CD8-positive, alpha-beta memory T cell (primary cell): ENCODE measurements around the gene RPL31. TPM values are rescaled to one million over a fixed set of nuclear protein-coding genes. Genes with fewer than 3 reads are reported as not detected.

ENCODE experiments used
- CTCF ChIA-PET: fragments of 350-600 bp; sonication (Branson Sonifier 250); formaldehyde crosslinking; loops from one replicate; lab custom pipeline; 2021; ENCODE audit warnings: antibody characterized with exemption; lab: Charles Lee
- POLR2A ChIA-PET: fragments of 350-600 bp; sonication (Branson Sonifier 250); formaldehyde crosslinking; loops from one replicate; lab custom pipeline; 2021; ENCODE audit warnings: antibody characterized with exemption; lab: Charles Lee
- DNase-seq, 5 donors: peaks; one replicate each; pipeline versions ENCODE4 v3.0.0 to v3.0.0-alpha.2; 2020 to 2022; ENCODE audit warnings: mixed read lengths in 1 of 5
- H3K27ac ChIP-seq: one replicate; pipeline ENCODE4 v1.7.0; 2013; ENCODE audit warnings: low read depth, mild to moderate bottlenecking, low read length, moderate library complexity
- H3K27me3 ChIP-seq: 2 replicates; pipeline ENCODE4 v1.7.0; 2013; ENCODE audit warnings: low read length, mild to moderate bottlenecking; ENCODE audit not compliant: insufficient read depth, poor library complexity, severe bottlenecking
- H3K36me3 ChIP-seq: 2 replicates; pipeline ENCODE4 v1.7.0; 2013; ENCODE audit warnings: mild to moderate bottlenecking, low read length, moderate library complexity; ENCODE audit not compliant: insufficient read depth
- H3K4me1 ChIP-seq: 2 replicates; pipeline ENCODE4 v1.7.0; 2013; ENCODE audit warnings: mild to moderate bottlenecking, low read length, moderate library complexity; ENCODE audit not compliant: insufficient read depth
- H3K4me3 ChIP-seq: 2 replicates; pipeline ENCODE4 v1.7.0; 2013; ENCODE audit warnings: mild to moderate bottlenecking, low read length
- H3K9me3 ChIP-seq: 2 replicates; pipeline ENCODE4 v1.7.0; 2013; ENCODE audit warnings: mild to moderate bottlenecking, low read length
- H3K27ac Mint-ChIP-seq, 8 donors: one replicate each; pipeline ENCODE4 v1.8.0; 2020 to 2021; ENCODE audit warnings: mixed read lengths in 8 of 8, mild to moderate bottlenecking in 6 of 8, inconsistent platforms in 3 of 8, moderate library complexity in 3 of 8
- H3K27me3 Mint-ChIP-seq, 2 donors: one replicate each; pipeline ENCODE4 v1.8.0; 2020 to 2021; ENCODE audit warnings: mixed read lengths in 2 of 2, mild to moderate bottlenecking in 1 of 2, moderate library complexity in 1 of 2
- H3K36me3 Mint-ChIP-seq, 3 donors: one replicate each; pipeline ENCODE4 v1.8.0; 2020 to 2021; ENCODE audit warnings: mixed read lengths in 3 of 3, inconsistent platforms in 1 of 3, mild to moderate bottlenecking in 1 of 3
- H3K4me1 Mint-ChIP-seq, 3 donors: one replicate each; pipeline ENCODE4 v1.8.0; 2020 to 2021; ENCODE audit warnings: mixed read lengths in 3 of 3, inconsistent platforms in 1 of 3, mild to moderate bottlenecking in 1 of 3
- H3K4me3 Mint-ChIP-seq, 7 donors: one replicate each; pipeline ENCODE4 v1.8.0; 2020 to 2021; ENCODE audit warnings: mixed read lengths in 7 of 7, mild to moderate bottlenecking in 6 of 7, moderate library complexity in 4 of 7, inconsistent platforms in 2 of 7
- H3K9me3 Mint-ChIP-seq, 5 donors: one replicate each; pipeline ENCODE4 v1.8.0; 2020 to 2022; ENCODE audit warnings: mixed read lengths in 5 of 5, mild to moderate bottlenecking in 3 of 5, moderate library complexity in 2 of 5, inconsistent platforms in 1 of 5
- polyA plus RNA-seq: library from polyadenylated mRNA; unstranded; fragments of 300-500 nt; fragmentation: Illumina TruSeq; gene quantifications from one replicate; pipeline ENCODE4 v1.2.3, GENCODE V29; 2021
- total RNA-seq, 2 experiments: library from RNA; stranded (reverse); gene quantifications; one replicate each; pipeline ENCODE4 v1.2.3, GENCODE V29; 2021

Gene RPL31
- total and polyA plus RNA-seq, 3 experiments from 2014 or later = 1,340 to 4,796 (median 1,381) TPM

GRCh38 chr2:101032084-101032776 is 30.1 kb downstream of the RPL31 start:
- POLR2A ChIA-PET = no interaction called here
- Histone ChIP-seq H3K36me3 (no peaks in the 10 kb centered on the region), H3K27me3 (no peaks in the 10 kb centered on the region)

DNA sequence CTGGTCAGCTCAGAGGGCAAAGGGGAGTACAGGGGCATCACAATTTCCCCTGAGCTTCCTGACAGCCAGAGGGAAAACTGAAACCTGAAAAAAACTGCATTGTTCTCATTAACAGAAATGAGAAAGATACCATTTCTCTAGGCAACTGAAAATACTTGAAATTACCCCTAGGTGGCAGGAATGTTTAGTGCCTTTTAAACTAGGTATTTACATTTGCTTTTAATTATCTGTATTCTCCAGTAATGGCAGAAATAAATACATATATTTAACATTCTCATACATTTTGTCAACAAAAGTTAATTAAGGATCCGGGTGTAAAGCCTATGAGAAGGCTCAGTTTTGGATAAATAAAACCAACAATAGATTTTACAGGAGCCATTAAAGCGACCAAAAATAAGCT is 34.5 kb downstream of the RPL31 start:
- CTCF ChIA-PET = interaction anchor here (0.7 to 1.1 kb wide), 2 partner anchors 9 to 169 kb away, joined by 4 read pairs; no protein-coding TSS in a partner anchor
- Mint-ChIP-seq H3K36me3 (no peaks in the 10 kb centered on the region), H3K27ac (no peak overlapping the region), H3K4me3 (no peak overlapping the region), H3K4me1 (no peaks in the 10 kb centered on the region), H3K27me3 (peaks cover 2 to 15% of the 10 kb centered on the region in 2 donors), H3K9me3 (no peaks in the 10 kb centered on the region)
- DNase-seq = no peak
- Histone ChIP-seq H3K9me3 (no peaks in the 10 kb centered on the region), H3K27ac (no peak overlapping the region), H3K27me3 (no peaks in the 10 kb centered on the region), H3K4me1 (no peaks in the 10 kb centered on the region), H3K36me3 (no peaks in the 10 kb centered on the region), H3K4me3 (no peak overlapping the region)
- POLR2A ChIA-PET = no interaction called here

More at GRCh38 chr2:101032084-101032776, 30.1 kb downstream of the RPL31 start:
- Mint-ChIP-seq H3K4me3 (no peak overlapping the region), H3K27ac (no peak overlapping the region), H3K36me3 (no peaks in the 10 kb centered on the region), H3K4me1 (no peaks in the 10 kb centered on the region), H3K9me3 (no peaks in the 10 kb centered on the region), H3K27me3 (peaks cover 9 to 19% of the 10 kb centered on the region in 2 donors)
- no peak for DNase-seq
- Histone ChIP-seq H3K4me1 (no peaks in the 10 kb centered on the region), H3K27ac (no peak overlapping the region), H3K4me3 (no peak overlapping the region), H3K9me3 (no peaks in the 10 kb centered on the region)
- CTCF ChIA-PET = no interaction called here

DNA sequence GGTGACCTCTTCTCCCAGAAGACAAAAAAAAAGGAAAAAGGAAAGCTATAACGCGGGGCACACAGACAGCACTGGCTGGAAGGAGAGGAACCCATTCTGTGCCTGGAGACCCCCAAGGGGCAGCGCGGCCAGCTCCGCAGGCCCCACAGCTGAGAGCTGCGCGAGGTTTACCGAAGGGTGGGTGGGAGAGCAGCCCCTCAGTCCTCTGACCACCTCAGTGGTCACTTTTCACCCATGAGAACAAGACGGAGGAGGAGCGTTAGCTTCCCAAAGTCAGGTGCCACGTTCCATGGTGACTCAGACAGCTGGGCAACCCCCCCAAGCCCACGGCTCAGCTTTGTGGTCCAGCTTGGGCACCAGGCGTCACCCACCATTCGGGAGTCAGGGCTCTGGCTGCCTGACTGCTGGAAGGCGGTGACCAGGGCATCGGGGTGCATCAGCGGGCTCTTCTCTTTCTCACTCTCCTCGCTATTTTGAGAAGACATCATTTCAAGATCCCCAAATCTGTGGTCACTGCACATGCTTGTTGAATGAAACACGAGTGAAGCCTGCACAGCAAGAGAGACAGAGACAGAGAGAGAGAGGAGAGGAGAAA is 35.2 kb downstream of the RPL31 start:
- no peaks in the 10 kb centered on the region for H3K36me3 ChIP-seq
- no peak for DNase-seq
- no peaks in the 10 kb centered on the region for H3K9me3 Mint-ChIP-seq
- CTCF ChIA-PET = interaction anchor here (0.7 to 1.1 kb wide), 2 partner anchors 10 to 168 kb away, joined by 4 read pairs; no protein-coding TSS in a partner anchor
- H3K4me3 ChIP-seq = no peak overlapping the region
- H3K27ac Mint-ChIP-seq = no peak overlapping the region
- no peaks in the 10 kb centered on the region for H3K36me3 Mint-ChIP-seq
- no peak overlapping the region for H3K27ac ChIP-seq
- H3K27me3 ChIP-seq = no peaks in the 10 kb centered on the region
- no peaks in the 10 kb centered on the region for H3K9me3 ChIP-seq
- peaks cover 2 to 15% of the 10 kb centered on the region in 2 donors for H3K27me3 Mint-ChIP-seq
- H3K4me3 Mint-ChIP-seq = no peak overlapping the region
- H3K4me1 ChIP-seq = no peaks in the 10 kb centered on the region
- H3K4me1 Mint-ChIP-seq = no peaks in the 10 kb centered on the region
- POLR2A ChIA-PET = no interaction called here

DNA sequence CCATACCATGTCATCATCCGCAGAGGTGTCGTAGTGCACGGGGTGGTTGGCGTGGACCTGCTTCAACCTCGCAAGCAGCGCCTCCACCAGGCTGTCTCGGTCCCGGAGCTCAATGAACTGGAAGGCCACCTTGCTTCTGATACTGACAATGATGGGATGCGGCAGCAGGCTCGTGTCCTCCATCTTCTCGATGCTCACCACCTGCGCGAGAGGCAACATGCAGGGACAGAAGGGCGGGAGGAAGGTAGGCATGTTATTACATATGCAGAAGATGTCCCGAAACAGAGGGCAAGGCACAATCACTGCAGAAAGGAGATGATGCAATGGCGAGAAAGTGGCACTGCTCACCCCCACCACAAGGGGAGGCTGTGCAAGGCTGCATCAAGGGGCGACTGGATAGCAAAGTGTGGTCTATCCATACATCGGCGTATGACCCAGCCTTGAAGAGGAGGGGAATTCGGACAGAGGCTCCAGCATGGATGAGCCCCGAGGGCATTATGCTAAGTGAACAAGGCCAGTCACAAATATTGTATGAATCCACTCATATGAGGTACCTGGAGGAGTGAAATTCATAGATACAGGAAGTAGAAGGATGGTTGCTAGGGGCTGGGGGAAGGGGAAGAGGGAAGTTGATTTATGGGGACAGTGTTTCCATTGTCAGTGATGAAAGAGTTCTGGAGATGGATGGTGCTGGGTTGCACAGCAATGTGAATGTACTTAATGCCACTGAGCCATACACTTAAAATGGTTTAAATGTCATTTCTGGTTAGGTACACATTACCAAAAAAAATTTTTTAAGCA is 36.6 kb downstream of the RPL31 start:
- no peaks in the 10 kb centered on the region for H3K36me3 ChIP-seq
- DNase-seq = no peak
- Mint-ChIP-seq H3K4me1 (no peaks in the 10 kb centered on the region), H3K4me3 (no peak overlapping the region), H3K9me3 (no peaks in the 10 kb centered on the region), H3K27ac (no peak overlapping the region), H3K27me3 (peaks cover 2 to 19% of the 10 kb centered on the region in 2 donors), H3K36me3 (no peaks in the 10 kb centered on the region)
- no peaks in the 10 kb centered on the region for H3K4me1 ChIP-seq
- H3K4me3 ChIP-seq = no peak overlapping the region
- no peaks in the 10 kb centered on the region for H3K9me3 ChIP-seq
- ChIA-PET CTCF (no interaction called here), POLR2A (no interaction called here)
- no peak overlapping the region for H3K27ac ChIP-seq
- no peaks in the 10 kb centered on the region for H3K27me3 ChIP-seq

- POLR2A ChIA-PET = no interaction called here
Measured at GRCh38 chr2:101040072-101040471, 38.0 kb downstream of the RPL31 start.

GRCh38 chr2:101040761-101041160 is 38.7 kb downstream of the RPL31 start:
- H3K36me3 Mint-ChIP-seq = no peaks in the 10 kb centered on the region
- ChIA-PET POLR2A (no interaction called here), CTCF (no interaction called here)
- H3K4me3 ChIP-seq = no peak overlapping the region
- peaks cover 3 to 21% of the 10 kb centered on the region in 2 donors for H3K27me3 Mint-ChIP-seq
- H3K9me3 ChIP-seq = no peaks in the 10 kb centered on the region
- peaks cover 3% of the 10 kb centered on the region for H3K27me3 ChIP-seq
- H3K9me3 Mint-ChIP-seq = no peaks in the 10 kb centered on the region
- DNase-seq = no peak
- H3K4me3 Mint-ChIP-seq = no peak overlapping the region
- H3K4me1 ChIP-seq = no peaks in the 10 kb centered on the region
- H3K27ac Mint-ChIP-seq = no peak overlapping the region
- H3K27ac ChIP-seq = no peak overlapping the region
- no peaks in the 10 kb centered on the region for H3K36me3 ChIP-seq
- H3K4me1 Mint-ChIP-seq = no peaks in the 10 kb centered on the region

More at GRCh38 chr2:101040072-101040471, 38.0 kb downstream of the RPL31 start:
- Histone ChIP-seq H3K36me3 (no peaks in the 10 kb centered on the region), H3K27ac (no peak overlapping the region), H3K4me1 (no peaks in the 10 kb centered on the region), H3K9me3 (no peaks in the 10 kb centered on the region), H3K4me3 (no peak overlapping the region), H3K27me3 (peaks cover 3% of the 10 kb centered on the region)
- no peak for DNase-seq
- Mint-ChIP-seq H3K4me1 (no peaks in the 10 kb centered on the region), H3K9me3 (no peaks in the 10 kb centered on the region), H3K27me3 (peaks cover 3 to 21% of the 10 kb centered on the region in 2 donors), H3K4me3 (no peak overlapping the region), H3K36me3 (no peaks in the 10 kb centered on the region), H3K27ac (no peak overlapping the region)
- CTCF ChIA-PET = no interaction called here

DNA sequence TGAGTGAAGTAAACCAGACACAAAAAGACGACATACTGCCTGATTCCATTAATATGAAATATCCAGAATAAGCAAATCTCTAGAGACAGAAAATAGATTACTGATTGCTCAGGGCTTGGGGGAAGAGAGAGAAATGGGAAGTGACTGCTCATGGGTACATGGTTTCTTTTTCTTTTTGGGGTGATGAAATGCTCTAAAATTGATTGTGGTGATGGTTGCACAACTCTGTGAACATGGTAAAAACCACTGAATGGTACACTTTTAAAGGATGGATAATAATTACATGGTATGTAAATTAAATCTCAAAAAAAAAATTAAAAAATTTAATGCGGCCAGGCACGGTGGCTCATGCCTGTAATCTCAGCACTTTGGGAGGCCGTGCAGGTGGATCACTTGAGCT is 39.3 kb downstream of the RPL31 start:
- no peak overlapping the region for H3K4me3 ChIP-seq
- Mint-ChIP-seq H3K9me3 (no peaks in the 10 kb centered on the region), H3K4me1 (no peaks in the 10 kb centered on the region), H3K36me3 (no peaks in the 10 kb centered on the region), H3K27me3 (peaks cover 8 to 21% of the 10 kb centered on the region in 2 donors), H3K4me3 (no peak overlapping the region), H3K27ac (no peak overlapping the region)
- H3K9me3 ChIP-seq = no peaks in the 10 kb centered on the region
- no peak for DNase-seq
- H3K36me3 ChIP-seq = no peaks in the 10 kb centered on the region
- H3K4me1 ChIP-seq = no peaks in the 10 kb centered on the region
- ChIA-PET POLR2A (no interaction called here), CTCF (no interaction called here)
- peaks cover 3% of the 10 kb centered on the region for H3K27me3 ChIP-seq
- no peak overlapping the region for H3K27ac ChIP-seq

DNA sequence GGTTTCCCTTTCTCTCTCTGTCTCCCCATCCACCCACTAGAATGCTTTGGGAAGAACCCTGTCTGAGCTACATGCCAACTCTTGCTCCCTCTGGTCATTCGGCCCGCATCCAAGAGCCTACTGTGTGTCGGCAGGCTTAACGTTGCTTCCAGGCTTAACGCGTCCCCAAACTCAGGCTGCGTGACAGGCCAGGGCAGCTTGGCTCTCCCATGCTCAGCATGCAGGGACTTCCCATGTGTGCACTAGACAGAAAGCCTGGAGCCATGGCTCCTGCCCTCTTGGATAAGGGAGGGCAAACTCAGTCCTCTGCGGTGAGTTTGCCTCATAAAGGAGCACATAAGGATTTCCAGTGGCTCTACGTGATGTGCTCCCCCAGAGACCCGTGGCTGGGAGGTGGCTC is 43.2 kb downstream of the RPL31 start:
- no peak overlapping the region for H3K27ac ChIP-seq
- DNase-seq = no peak
- no peaks in the 10 kb centered on the region for H3K36me3 ChIP-seq
- peaks cover 3% of the 10 kb centered on the region for H3K27me3 ChIP-seq
- Mint-ChIP-seq H3K27me3 (peaks cover 6 to 21% of the 10 kb centered on the region in 2 donors), H3K36me3 (peaks cover 0 to 4% (median 0%) of the 10 kb centered on the region in 3 donors), H3K27ac (no peak overlapping the region), H3K4me1 (no peaks in the 10 kb centered on the region), H3K9me3 (peaks cover 0 to 2% (median 0%) of the 10 kb centered on the region in 5 donors), H3K4me3 (no peak overlapping the region)
- ChIA-PET CTCF (no interaction called here), POLR2A (no interaction called here)
- no peaks in the 10 kb centered on the region for H3K9me3 ChIP-seq
- H3K4me1 ChIP-seq = no peaks in the 10 kb centered on the region
- H3K4me3 ChIP-seq = no peak overlapping the region
